Mammary epithelial cell (primary cell): ENCODE data around the gene INPP4B.

Source experiments
- EZH2 ChIP-seq: IDR thresholded peaks from 2 replicates; pipeline ENCODE4 v1.6.1; 2012; ENCODE audit warnings: low read length, inconsistent platforms, borderline replicate concordance
- TF ChIP-seq, protein P1 (sequence below), 2 donors: IDR thresholded peaks in 1 of 2; conservative IDR thresholded peaks in 1 of 2; 2 replicates each; pipeline ENCODE4 v1.5.1; 2011 to 2012; ENCODE audit warnings: inconsistent platforms in 2 of 2, low read length in 2 of 2, mild to moderate bottlenecking in 2 of 2, control low read depth in 1 of 2, low read depth in 1 of 2; ENCODE audit not compliant: insufficient read depth in 1 of 2; ENCODE audit errors: extremely low read depth in 1 of 2

DNA sequence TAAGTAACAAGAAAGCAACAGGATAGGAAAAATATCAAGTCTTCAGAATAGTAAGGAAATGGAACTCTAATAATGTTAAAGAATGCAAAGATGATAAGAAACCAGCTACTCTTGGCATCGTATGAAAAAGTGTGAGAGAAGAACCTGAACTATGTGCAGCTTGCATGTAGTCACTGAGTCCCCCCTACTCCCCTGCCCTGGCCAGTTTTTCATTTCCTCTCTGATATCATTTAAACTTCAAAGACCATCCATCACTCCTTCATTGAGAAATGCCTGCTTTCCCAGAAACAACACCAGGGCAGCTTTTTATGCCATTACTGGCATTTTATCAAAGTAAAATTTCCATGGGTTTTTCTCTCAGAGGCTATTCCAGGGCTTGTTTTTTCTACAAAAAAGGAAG is 28.1 kb downstream of the INPP4B start:
- TF ChIP-seq, protein P1, sequence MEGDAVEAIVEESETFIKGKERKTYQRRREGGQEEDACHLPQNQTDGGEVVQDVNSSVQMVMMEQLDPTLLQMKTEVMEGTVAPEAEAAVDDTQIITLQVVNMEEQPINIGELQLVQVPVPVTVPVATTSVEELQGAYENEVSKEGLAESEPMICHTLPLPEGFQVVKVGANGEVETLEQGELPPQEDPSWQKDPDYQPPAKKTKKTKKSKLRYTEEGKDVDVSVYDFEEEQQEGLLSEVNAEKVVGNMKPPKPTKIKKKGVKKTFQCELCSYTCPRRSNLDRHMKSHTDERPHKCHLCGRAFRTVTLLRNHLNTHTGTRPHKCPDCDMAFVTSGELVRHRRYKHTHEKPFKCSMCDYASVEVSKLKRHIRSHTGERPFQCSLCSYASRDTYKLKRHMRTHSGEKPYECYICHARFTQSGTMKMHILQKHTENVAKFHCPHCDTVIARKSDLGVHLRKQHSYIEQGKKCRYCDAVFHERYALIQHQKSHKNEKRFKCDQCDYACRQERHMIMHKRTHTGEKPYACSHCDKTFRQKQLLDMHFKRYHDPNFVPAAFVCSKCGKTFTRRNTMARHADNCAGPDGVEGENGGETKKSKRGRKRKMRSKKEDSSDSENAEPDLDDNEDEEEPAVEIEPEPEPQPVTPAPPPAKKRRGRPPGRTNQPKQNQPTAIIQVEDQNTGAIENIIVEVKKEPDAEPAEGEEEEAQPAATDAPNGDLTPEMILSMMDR (conservative IDR thresholded peaks at IDR 0.05 in 1 of 2, IDR thresholded peaks at IDR 0.05 in 1 of 2; ENCODE audit: extremely low read depth in 1 of 2, insufficient read depth in 1 of 2, low read depth in 1 of 2, low read length in 2 of 2), result no peak
- no peak for TF ChIP-seq EZH2
